Pulmonary artery endothelial cell (primary cell): Measurements from ENCODE around the gene PPP3CA. TPM values are rescaled to one million over a fixed set of nuclear protein-coding genes. Genes with fewer than 3 reads are reported as not detected.
"Not testable (repeated sequence)": the region's sequence is repeated elsewhere in the genome, so short reads cannot be mapped to it uniquely, and the experiment has no call there.

ENCODE experiments used
- DNase-seq: peaks from one replicate; pipeline ENCODE4 v3.0.0-alpha.2; 2011; ENCODE audit warnings: low read depth, low spot score
- total RNA-seq: library from RNA; depleted of rRNA; stranded (reverse); fragments of >200 nt; gene quantifications from 2 replicates; pipeline ENCODE4 v1.2.3, GENCODE V29; 2014

Gene PPP3CA
- total RNA-seq, 1 donor from 2014 or later = 72.6 TPM

DNA sequence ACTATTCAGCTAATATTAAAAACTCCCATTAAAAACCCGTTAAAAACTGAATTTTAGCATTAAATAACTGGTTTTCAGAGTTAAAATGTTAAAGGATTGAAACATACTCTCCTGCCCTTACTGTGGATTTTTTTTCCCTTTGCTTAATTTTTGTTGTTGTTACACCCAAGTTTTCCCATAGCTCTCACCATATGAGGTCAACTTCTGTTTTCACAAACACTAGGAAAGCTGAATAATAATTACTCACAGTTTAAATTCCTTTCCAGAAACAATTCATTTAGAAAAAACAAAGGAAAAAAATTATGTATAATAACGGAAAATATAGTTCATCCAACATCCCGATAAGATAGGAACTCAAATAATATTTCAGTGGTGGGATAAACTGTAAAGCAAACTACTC is 129.0 kb downstream of the PPP3CA start:
- peak; percentile 53 for DNase-seq

DNA sequence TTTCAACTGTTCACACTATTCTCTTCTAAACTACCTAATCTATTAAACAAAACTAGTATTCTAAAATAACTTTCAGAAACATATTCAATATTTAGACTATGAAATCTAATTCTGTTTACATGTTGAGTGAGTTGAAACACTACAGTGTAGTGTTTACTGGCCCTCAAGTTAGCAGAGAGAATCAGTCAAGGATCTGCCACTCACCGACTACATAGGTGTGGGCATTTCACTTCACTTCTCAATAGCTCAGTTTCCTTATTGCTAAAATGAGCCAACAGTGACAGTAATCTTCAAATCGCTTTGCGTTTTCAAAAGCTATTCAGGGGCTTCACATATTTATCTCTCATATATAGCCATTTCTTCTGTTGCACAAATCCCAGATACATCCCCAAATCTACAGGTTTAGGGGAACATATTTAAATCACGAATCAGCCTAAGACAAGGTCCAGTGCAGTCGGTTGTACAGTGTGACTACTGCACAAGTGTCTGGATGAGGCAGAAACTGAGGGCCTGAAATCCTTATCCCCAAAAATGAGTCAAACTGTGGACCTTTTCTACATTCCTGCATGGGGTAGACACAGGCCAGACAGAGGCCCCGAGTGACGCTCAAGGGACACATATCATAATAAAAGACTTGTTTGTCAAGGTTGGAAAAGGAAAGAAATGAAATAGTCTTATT is 129.8 kb downstream of the PPP3CA start:
- DNase-seq = no peak

DNA sequence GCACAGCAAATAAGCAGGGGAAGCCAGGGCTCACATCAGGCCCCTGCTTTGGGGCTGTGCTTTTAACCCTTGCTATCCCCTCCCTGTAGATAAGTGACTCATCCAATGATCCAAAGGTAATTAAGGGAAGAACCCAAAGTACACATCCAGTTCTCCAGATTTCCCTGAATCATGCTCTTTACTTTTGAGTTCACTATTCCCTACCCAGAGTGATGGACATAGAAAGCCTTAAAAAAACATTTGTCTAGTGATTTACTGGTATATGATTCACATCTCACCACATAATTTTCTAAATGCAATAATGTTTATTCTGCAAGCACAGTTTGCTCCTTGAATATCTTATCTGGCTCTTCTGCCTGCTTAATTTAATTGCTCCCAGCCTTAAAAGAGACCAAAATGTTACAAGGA is 136.2 kb downstream of the PPP3CA start:
- no peak for DNase-seq

DNA sequence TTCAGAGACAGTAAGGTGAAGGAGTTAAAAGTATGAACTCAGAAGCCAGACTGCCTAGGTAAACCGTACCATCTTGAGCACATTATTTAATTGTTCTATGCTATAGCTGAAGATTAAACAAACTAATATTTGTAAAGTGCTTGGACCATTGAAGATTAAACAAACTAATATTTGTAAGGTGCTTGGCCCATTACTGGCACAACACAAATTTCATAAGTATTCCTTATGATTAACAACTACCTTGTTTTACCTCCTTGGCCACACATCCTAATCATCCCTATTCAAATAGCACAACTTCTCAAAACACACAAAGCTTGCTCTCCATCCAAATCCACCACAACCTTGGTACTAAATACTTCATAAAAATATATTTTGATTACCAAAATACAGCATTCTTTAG is 137.0 kb downstream of the PPP3CA start:
- DNase-seq = no peak

DNA sequence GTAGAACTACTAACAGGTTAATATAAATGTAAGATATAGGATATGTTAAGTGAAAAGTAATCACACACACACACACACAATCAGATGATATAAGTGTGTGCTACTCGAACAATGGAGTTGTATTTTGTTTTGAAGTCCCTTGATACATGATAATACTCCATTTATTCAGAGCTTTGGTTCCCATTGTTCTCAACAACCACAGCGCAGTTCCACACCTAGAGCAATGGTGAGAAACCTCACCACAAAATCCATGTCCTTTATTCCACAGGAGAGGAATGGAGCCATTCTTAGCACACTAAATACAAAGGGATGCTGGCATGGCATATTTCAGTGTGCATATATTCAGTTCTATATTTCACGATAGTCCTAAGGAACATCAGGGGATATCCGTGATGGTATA is 139.2 kb downstream of the PPP3CA start:
- DNase-seq = no peak

DNA sequence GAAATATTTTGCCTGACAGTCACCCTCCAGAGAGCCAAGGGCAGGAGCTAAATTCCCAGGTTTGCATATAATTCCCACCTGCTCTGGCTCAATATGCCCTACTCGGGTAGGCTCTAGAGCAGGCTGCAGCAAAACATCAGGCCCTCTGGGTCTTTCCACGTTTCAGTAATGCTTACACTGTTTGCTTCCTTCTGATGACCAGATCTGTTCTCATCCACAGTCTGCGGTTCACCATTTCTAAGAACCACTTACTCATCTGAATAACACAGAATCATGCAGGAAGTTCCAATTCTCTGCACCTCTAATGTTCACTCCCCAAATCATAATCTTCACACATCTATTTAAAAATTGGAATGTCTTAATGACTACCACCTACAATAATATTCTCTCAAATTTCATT is 141.4 kb downstream of the PPP3CA start:
- DNase-seq = no peak

DNA sequence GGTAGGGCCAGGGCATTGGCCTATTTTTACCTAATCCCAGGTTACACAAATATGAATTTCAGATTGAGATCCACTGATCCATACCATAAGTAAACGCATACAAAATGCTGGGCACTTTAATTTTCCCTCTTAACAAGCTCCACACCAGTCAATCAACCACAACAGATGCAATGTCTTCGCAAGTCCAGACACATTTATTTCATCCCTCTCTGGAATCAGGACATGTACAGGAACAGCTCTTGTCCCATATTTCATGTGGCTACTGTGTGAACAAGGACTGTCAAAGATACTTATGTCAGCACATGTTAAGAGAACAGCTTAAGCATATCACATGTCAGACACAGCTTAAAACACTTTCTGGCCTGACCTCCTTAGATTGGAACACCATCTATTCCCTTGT is 145.9 kb downstream of the PPP3CA start:
- DNase-seq = no peak

DNA sequence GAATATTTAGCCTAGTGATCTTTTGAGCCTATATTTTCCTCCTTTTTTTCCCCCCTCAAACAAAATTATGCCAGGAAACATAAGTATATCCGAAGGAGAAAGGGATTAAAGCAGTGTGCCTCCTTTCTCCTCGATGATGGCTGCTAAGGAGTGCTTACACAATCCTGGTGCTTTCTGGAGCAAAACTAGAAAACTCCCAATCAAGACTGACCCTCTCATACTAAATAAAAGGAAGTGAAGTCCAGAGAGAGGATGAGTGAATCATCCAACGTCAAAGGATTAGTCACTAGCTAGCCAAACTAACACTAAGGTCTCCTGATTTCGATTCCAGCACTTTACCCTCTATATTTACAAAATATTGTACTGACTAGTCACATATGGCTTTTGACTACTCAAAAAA is 146.8 kb downstream of the PPP3CA start:
- peak; percentile 83 for DNase-seq

DNA sequence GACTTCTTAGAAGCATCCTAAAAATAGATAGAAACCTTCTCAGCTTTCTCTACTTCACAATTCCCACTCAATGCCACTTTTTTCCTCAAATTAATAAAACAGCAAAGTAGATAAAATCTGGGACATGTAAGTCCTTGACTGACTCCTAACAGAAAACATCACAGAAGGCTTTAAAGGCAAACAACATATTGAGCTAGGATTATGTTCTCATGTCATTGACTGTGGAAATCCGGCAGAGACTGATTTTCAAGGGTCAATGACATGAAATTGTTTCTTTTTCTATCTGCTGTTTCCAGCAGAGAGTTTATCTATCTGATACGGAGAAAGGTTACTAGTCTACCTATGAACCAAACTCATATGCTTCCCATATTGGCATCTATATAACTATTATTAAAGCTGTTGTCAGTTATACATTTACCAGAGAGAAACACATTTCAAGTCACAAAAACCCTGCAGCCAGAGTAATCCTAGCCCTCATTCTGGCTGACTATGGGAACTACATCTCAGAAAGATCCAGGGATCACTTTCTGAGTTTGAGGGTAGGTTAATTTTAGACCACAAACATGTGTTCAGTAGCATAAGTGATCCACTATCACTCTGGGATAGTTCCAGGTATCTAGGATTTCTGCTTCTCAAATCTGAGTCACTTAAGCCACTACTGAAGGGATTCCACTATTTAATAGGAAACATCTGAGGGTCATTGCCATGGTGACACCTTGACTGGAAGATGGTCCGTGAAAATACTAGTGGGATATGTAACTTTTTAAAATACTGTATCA is 147.6 kb downstream of the PPP3CA start:
- DNase-seq = no peak

DNA sequence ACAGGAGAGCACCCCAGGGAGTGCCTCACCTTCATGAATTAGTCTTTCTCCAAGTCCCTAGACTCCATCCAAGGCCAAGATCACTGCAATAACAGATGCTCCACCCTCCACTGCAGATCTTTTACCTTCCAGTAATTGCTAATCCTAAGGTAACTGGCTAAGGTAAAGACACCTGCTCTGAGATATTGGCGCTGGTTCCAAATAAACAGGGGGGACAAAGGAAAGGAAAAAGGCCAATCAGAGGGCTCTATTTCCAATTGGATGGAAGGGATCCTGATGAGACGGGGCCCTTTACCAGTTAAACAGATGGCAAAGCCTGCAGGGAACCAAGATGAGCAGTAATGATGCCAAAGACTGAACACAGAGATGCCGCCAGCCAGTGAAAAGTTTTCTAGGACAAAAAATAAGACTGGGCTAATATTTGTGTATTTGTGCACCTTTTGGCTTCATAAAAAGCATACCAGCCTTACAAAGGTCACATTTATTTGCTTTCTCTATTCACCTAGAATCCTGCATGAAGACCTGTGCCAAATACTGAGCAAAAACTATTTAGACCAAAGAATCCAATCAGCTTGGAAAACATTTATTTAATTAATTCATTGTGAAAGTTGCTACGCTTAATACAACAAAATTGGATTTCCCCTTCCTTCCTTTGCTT is 148.5 kb downstream of the PPP3CA start:
- DNase-seq = no peak

DNA sequence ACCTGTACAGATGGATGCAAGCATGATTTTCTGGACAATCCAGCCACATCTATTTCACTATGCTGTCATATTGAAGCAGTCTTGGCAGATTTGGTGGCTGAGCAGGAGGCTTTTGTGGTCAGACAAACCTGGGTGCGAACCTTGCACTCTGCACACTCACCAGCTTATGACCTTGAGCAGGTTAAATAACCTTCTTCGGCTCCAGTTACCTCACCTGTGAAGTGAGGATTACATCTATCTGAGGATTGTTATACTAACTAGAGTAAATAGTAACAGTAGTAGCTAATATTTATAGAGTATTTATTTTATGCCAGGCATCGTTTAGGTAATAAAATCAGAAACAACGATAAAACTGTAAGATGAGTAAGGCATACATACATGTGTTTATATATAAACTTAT is 150.0 kb downstream of the PPP3CA start:
- DNase-seq = no peak

DNA sequence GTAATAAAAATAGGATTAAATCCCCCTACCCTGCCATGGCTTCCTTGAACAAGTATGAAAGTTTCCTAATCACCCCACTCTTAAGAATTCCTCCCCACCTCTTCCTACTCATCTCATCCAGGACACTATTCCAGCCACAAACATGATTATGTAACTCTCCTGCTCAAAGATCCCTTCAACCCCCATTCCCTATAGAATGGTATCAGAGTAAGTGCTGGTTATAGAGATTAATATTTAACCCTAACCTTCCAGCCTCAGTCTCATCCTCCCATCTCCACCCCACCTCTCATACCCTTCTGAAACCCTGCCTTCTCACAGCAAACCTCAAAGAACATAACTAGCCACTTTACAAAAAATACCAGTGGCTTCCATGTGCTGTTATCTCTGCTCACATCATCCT is 155.1 kb downstream of the PPP3CA start:
- DNase-seq = no peak

DNA sequence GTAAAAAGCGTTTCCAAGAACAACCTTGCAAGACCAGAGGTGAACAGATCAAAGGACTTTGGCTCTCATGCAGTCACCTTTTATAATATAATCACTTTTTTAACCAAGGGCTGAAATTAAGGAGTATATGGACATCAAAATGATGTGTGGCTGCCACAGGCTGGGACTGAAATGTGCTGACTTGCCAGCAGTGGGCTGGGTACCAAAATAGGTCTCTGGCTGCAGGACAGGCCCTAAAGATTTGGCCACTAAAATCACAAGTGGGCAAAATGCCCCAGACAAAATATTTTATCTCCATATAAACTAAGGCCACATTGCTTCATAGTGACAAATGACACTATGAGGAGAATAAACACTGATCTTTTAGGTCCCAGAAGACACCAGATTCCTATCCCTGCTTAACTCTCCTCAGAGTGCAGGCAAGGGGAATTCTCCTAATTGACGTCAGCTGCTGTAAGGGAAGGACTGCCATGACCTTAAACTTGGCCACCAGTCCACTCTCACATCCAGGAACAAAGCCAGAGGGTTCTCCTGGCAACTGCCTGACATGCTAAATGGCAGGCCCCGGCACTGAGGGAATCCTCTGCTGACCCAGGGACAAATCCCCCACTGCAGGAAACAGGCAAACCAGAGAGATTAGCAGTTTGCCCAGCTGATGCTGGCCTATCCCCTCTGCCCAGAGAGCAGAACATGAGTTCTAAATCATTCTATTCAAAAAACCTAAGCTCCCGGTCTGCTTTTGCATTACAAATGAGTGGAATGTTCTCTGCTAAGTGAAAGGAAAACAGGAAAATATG is 155.8 kb downstream of the PPP3CA start:
- DNase-seq = peak; percentile 96

DNA sequence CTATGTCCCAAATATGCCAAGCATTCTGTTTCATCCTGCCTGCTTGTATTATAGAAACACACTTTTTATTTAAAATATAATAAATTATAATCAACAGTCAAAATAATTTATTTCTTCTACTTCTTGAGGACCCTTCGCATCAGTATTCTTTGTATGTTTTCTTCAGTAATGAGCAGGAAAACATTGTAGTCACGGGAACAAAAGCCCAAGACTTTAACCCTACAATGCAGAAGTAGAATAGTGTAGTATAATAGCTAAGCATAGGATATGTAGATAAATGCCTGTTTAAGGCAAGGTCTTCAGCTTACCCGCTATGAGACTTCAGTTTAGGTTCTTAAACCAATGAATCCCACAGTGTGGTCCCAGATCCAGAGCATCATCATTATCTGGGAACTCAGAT is 156.6 kb downstream of the PPP3CA start:
- no peak for DNase-seq

DNA sequence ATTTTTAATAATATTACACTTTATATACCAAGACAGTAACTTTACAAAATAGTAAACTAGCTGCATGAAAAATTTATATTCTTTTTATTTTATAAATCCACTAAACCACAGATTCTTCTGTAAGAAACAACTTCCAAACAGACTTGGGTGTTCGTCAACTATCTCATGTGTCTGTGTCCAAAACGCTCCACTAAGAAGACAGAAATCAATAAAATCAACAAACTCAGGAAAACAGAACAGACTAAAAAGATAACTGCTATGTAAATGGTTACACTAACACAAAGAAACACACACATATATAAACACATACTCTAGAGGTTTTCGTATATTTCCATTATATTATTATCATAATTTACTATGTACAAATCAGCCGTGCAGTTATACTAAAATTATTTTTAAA is 158.4 kb downstream of the PPP3CA start:
- DNase-seq = no peak

DNA sequence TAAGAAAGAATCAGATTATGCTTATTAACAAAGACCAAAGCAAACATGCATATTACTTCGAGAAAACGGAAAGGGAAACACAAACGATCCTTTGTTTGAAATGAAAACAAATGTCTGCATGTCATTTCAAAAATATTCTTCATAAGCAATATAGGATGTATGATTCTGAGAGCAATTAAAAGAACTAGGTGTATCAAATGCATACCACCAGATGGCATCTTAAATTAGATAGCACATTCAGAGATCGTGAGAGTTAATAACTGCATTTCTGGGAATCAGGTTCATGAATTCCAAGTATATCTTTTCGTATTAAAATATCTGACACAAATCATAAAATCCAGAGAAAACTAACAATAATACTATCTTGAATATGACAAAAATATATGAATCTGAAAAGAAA is 159.5 kb downstream of the PPP3CA start:
- DNase-seq = peak; percentile 22

DNA sequence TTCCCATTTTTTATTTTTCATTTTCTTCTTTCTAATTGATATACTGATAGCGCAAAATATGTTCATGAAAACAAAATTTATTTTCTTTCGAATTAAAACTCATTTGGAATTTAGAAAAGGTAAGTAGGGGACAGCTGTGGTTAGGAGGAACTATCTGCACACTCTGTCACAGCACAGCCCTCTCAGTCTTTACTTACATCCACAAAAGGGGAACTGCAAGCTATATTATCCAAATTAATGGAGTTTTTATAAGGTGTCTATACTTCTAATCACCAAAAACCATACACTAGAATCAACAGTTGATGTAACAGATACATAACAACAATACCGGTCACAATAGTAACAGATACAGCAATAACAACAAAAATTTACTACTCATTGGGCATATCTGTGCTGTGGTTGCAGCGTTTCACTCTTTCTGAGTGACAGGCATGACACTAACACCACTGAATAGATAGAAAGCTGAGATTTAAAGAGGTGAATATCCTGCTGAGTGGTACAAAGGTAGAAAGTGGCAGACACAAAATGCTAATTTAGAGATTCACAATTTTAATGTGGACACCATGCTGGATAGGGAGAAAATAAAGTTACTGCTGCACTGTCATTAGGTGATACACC is 160.7 kb downstream of the PPP3CA start:
- DNase-seq = no peak

DNA sequence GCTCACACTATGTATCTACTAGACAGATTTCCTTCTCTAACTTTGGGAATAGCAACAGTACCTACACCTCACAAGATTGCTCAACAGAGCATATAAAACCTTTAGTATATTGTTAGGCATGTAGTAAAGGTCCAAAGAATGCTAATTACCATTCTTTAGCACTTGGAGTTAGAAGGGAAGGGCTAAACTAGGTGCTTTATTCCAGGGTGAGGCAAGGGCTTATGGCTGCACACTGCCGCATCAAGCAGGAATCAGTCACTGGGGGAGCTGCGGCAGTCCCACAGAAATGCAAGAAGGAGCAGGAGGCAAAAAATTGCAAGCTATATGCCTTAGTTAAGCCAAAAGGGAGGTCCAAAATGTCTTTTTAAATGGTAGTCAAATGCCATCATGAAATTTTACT is 162.7 kb downstream of the PPP3CA start:
- DNase-seq = no peak

DNA sequence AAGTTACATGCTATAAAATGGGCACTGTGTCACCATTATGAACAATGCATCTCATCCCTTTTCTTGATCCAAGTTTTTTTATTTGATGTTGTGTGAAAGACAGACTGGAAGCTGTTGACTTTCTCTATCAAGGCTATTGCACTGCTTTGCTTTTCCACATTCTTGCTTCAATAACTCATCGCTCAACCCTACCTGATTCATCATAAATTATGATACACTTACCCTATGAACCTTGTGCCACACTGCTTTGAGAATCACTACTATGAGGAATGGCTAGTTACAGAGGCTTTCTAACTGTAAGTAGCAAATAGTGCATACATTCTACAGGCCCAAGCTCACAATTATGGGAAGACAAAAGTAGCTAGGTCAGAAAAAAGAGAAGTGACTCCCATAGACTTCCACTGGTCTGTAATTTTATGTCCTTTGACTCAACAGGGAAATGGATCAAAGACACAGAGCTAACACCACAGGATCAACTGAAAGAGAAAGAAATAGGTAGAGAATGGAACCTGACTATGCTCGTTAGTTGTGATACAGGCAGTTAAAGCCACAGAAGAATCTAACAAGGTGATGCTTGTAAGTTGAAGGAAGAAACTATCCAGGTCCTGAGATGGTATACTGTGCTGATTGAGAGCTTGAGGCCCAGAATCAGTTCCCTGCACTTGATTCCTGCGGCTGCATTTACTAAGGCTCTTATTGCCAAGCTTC is 163.5 kb downstream of the PPP3CA start:
- no peak for DNase-seq

DNA sequence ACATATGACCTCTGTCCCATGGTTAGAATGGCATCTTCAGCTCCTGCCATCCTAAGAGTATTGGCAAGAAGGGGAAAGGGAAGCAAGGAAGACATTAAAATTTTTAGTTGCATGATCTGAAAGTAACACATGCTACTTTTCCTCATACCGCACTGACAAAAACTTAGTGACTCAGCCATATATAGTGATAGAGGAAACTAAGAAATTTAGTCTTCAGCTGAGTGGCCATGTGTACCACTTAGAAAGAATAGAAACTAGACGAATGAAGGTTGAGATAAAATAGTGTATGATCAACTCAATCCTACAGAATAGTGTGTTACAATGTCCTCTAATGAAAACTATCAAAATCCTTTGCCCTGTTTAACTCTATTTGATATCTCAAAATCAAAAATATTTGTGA is 164.1 kb downstream of the PPP3CA start:
- DNase-seq = no peak

DNA sequence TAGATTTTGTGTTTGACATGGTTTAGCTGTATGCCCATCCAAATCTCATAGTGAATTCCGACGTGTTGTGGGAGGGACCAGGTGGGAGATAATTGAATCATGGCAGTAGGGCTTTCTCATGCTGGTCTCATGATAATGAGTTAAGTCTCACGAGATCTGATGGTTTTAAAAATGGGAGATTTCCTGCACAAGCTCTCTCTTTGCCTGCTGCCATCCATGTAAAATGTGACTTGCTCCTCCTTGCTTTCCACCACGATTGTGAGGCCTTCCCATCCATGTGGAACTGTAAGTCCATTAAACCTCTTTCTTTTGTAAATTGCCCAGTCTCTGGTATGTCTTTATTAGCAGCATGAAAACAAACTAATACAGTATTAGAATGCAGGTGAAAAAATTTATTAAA is 164.6 kb downstream of the PPP3CA start:
- DNase-seq = not testable (repeated sequence)
